Endothelial cell of umbilical vein (primary cell): ENCODE data around the gene PDSS2. TPM values are rescaled to one million over a fixed set of nuclear protein-coding genes. Genes with fewer than 3 reads are reported as not detected.

Source experiments
- BruUV-seq: library from RNA; stranded (reverse); fragments of 400-500 nt; replicated peaks from 2 replicates; lab custom pipeline; 2021; lab: Mats Ljungman, UMichigan
- CTCF ChIA-PET: fragments of 300-600, 350-600 bp; sonication (Branson Sonifier 250); formaldehyde crosslinking; loops from one replicate; lab custom pipeline; 2021; ENCODE audit warnings: antibody characterized with exemption, inconsistent platforms; lab: Charles Lee
- POLR2A ChIA-PET: fragments of 300-600, 350-600 bp; sonication (Branson Sonifier 250); formaldehyde crosslinking; loops from one replicate; lab custom pipeline; 2021; ENCODE audit warnings: antibody characterized with exemption, inconsistent platforms; lab: Charles Lee
- DNase-seq: peaks from one replicate; pipeline ENCODE4 v3.0.0-alpha.2; 2011; ENCODE audit warnings: low read depth, low spot score
- FAIRE-seq: peaks from 2 replicates; lab custom pipeline; 2011; peaks lifted over from hg19 to GRCh38; lab: Jason Lieb, UNC
- H2AFZ ChIP-seq: 2 replicates; pipeline ENCODE4 v1.6.0; 2012; ENCODE audit warnings: low read depth, low read length, control low read depth, inconsistent platforms
- H3K27ac ChIP-seq: 2 replicates; pipeline ENCODE4 v1.5.1; 2011; ENCODE audit warnings: low read depth, mild to moderate bottlenecking, control low read depth, low read length, moderate library complexity; ENCODE audit not compliant: insufficient read depth
- H3K27me3 ChIP-seq, 2 experiments: 2 replicates each; pipeline versions ENCODE4 v1.6.0 to v1.6.1; 2011; ENCODE audit warnings: low read length in 2 of 2, mixed read lengths in 1 of 2; ENCODE audit not compliant: control insufficient read depth in 2 of 2, insufficient read depth in 2 of 2
- H3K36me3 ChIP-seq, 2 experiments: 2 replicates in 1 of 2; 3 replicates in 1 of 2; pipeline ENCODE4 v1.5.1; 2011; ENCODE audit warnings: low read length in 2 of 2, mild to moderate bottlenecking in 1 of 2, moderate library complexity in 1 of 2; ENCODE audit not compliant: control insufficient read depth in 2 of 2, insufficient read depth in 2 of 2; ENCODE audit errors: extremely low read depth in 1 of 2
- H3K4me1 ChIP-seq: 3 replicates; pipeline ENCODE4 v1.5.1; 2011; ENCODE audit warnings: mild to moderate bottlenecking, low read length; ENCODE audit not compliant: control insufficient read depth, insufficient read depth; ENCODE audit errors: extremely low read depth
- H3K4me2 ChIP-seq: 2 replicates; pipeline ENCODE4 v1.6.1; 2011; ENCODE audit warnings: low read length, control low read depth, mixed read lengths; ENCODE audit not compliant: insufficient read depth
- H3K4me3 ChIP-seq, 3 experiments: fragments of 200-600 bp in 1 of 3; sonication (generic), shearing (Covaris generic) in 1 of 3; replicated peaks in 1 of 3; 2 replicates each; pipeline ENCODE4 v1.5.1; 2011 to 2016; ENCODE audit warnings: control low read depth in 3 of 3, low read length in 3 of 3, mild to moderate bottlenecking in 2 of 3, inconsistent platforms in 1 of 3, low read depth in 1 of 3, moderate library complexity in 1 of 3; ENCODE audit not compliant: insufficient read depth in 1 of 3
- H3K79me2 ChIP-seq: 2 replicates; pipeline ENCODE4 v1.6.0; 2012; ENCODE audit warnings: low read length, inconsistent platforms; ENCODE audit not compliant: control insufficient read depth, insufficient read depth
- H3K9ac ChIP-seq: replicated peaks from 2 replicates; pipeline ENCODE3; 2011; ENCODE audit warnings: low read length, control low read depth; ENCODE audit not compliant: insufficient read depth; ENCODE audit errors: extremely low read depth
- H3K9me1 ChIP-seq: replicated peaks from 3 replicates; pipeline ENCODE4 v1.6.0; 2011; ENCODE audit warnings: mild to moderate bottlenecking, low read length; ENCODE audit not compliant: control insufficient read depth, insufficient read depth; ENCODE audit errors: extremely low read depth
- H3K9me3 ChIP-seq: replicated peaks from 2 replicates; pipeline ENCODE4 v1.5.1; 2012; ENCODE audit warnings: low read length, inconsistent platforms; ENCODE audit not compliant: control insufficient read depth, insufficient read depth
- H4K20me1 ChIP-seq: replicated peaks from 2 replicates; pipeline ENCODE3; 2011; ENCODE audit warnings: mild to moderate bottlenecking, low read length; ENCODE audit not compliant: control insufficient read depth, insufficient read depth; ENCODE audit errors: extremely low read depth
- CTCF ChIP-seq, 2 donors: IDR thresholded peaks; 1 replicate in 1 of 2; 2 replicates in 1 of 2; pipeline ENCODE4 v1.5.1; 2011; ENCODE audit warnings: low read length in 2 of 2, mild to moderate bottlenecking in 2 of 2, moderate library complexity in 2 of 2, control low read depth in 1 of 2, inconsistent platforms in 1 of 2, low read depth in 1 of 2; ENCODE audit not compliant: insufficient read depth in 1 of 2; ENCODE audit errors: extremely low read depth in 1 of 2
- EZH2 ChIP-seq: IDR thresholded peaks from 2 replicates; pipeline ENCODE4 v1.6.1; 2012; ENCODE audit warnings: borderline replicate concordance, low read depth, mild to moderate bottlenecking, moderate library complexity, low read length, inconsistent platforms; ENCODE audit not compliant: severe bottlenecking
- FOS ChIP-seq: IDR thresholded peaks from 2 replicates; pipeline ENCODE4 v1.6.1; 2011; ENCODE audit warnings: mild to moderate bottlenecking, low read length, moderate library complexity, borderline replicate concordance; ENCODE audit not compliant: insufficient read depth
- GATA2 ChIP-seq: IDR thresholded peaks from 2 replicates; pipeline ENCODE4 v1.7.0; 2011; ENCODE audit warnings: low read depth, mild to moderate bottlenecking, moderate library complexity, mixed read lengths, low read length; ENCODE audit not compliant: insufficient read length, insufficient read depth
- JUN ChIP-seq: IDR thresholded peaks from 2 replicates; pipeline ENCODE4 v1.6.1; 2011; ENCODE audit warnings: borderline replicate concordance, low read depth; ENCODE audit not compliant: insufficient read length, insufficient read depth
- MAX ChIP-seq: IDR thresholded peaks from 2 replicates; pipeline ENCODE4 v1.6.1; 2011; ENCODE audit not compliant: insufficient read depth, insufficient read length
- MYC ChIP-seq: IDR thresholded peaks from one replicate; pipeline ENCODE4 v1.6.1; 2011; ENCODE audit warnings: mild to moderate bottlenecking, low read depth, low read length
- POLR2A ChIP-seq: IDR thresholded peaks from 2 replicates; pipeline ENCODE4 v1.6.1; 2012; ENCODE audit warnings: low read depth, mild to moderate bottlenecking, control low read depth, low read length
- POLR2AphosphoS5 ChIP-seq: IDR thresholded peaks from 2 replicates; pipeline ENCODE4 v1.6.1; 2012; ENCODE audit warnings: low read depth, mild to moderate bottlenecking, control low read depth, low read length, moderate library complexity; ENCODE audit not compliant: insufficient read depth
- dilution Hi-C: fragments of 300-500 bp; cut with MboI; formaldehyde crosslinking; loops from one replicate; pipeline ENCODE4 v1.15.0; 2019; ENCODE audit warnings: low sequenced_read_pairs; ENCODE audit not compliant: extremely low pct_ligation_motif_present
- intact Hi-C: fragments of 100-400 bp; cut with micrococcal nuclease; formaldehyde crosslinking; loops from one replicate; pipeline ENCODE4 v1.10.0; 2022
- polyA plus RNA-seq, 4 experiments: library from polyadenylated mRNA; depleted of rRNA in 3 of 4; stranded (reverse) in 3 of 4; unstranded in 1 of 4; fragments of >200 nt; gene quantifications; 2 replicates each; pipeline versions ENCODE4 v1.2.1 to v1.2.3, GENCODE V29; 2011 to 2012; ENCODE audit warnings: missing spikeins in 1 of 4
- total RNA-seq: library from RNA; stranded (reverse); gene quantifications from 2 replicates; pipeline ENCODE4 v1.2.3, GENCODE V29; 2021

PDSS2 gene
- total and polyA plus RNA-seq, 2 donors (not counting 3 experiments of a cell fraction or from before 2014, with no cell fraction given), result 7.6 to 9.3 TPM

- dilution Hi-C loops (no loop called here), intact Hi-C loops (no loop called here)
- H3K9me3 ChIP-seq, result no peaks in the 10 kb centered on the region
- no peak overlapping the region for H3K4me3 ChIP-seq
- FAIRE-seq (no peak), DNase-seq (no peak)
- no peaks in the 10 kb centered on the region for H3K9me1 ChIP-seq
- H3K9ac ChIP-seq, result no peak overlapping the region
- H3K4me2 ChIP-seq, result no peak overlapping the region
- ChIA-PET CTCF (interaction anchor here (1.3 kb wide), 1 partner anchor 17 kb away, joined by 3 read pairs; no protein-coding TSS in a partner anchor), POLR2A (no interaction called here)
- no TSS peak for BruUV-seq
- no peak overlapping the region for H3K27ac ChIP-seq
- no peak overlapping the region for H2AFZ ChIP-seq
- peaks cover 3% of the 10 kb centered on the region for H3K4me1 ChIP-seq
- TF ChIP-seq GATA2, result no peak
- no peak for TF ChIP-seq MYC
- TF ChIP-seq FOS, result no peak
- TF ChIP-seq POLR2A, result no peak
- no peak for TF ChIP-seq POLR2AphosphoS5
- no peak for TF ChIP-seq JUN
- TF ChIP-seq MAX, result no peak
- TF ChIP-seq EZH2, result no peak
- no peak for TF ChIP-seq CTCF (IDR thresholded peaks at IDR 0.05; ENCODE audit: extremely low read depth in 1 of 2, insufficient read depth in 1 of 2, low read depth in 1 of 2, low read length in 2 of 2)
- no peaks in the 10 kb centered on the region for H3K27me3 ChIP-seq
- no peaks in the 10 kb centered on the region for H3K79me2 ChIP-seq
- H3K36me3 ChIP-seq, result no peaks in the 10 kb centered on the region
- H4K20me1 ChIP-seq, result no peaks in the 10 kb centered on the region
Measured at GRCh38 chr6:107345393-107345792, 114.0 kb downstream of the PDSS2 start.
